HFFc6 (cell line): Measurements from ENCODE around the gene KDM1A. TPM values are rescaled to one million over a fixed set of nuclear protein-coding genes. Genes with fewer than 3 reads are reported as not detected.

Experiments
- DNase-seq: peaks from one replicate; pipeline ENCODE4 v3.0.0-alpha.2; 2018
- H3K27ac Mint-ChIP-seq: 2 replicates; pipeline ENCODE4 v1.8.0; 2020; ENCODE audit warnings: mild to moderate bottlenecking, mixed read lengths
- H3K27me3 Mint-ChIP-seq: 2 replicates; pipeline ENCODE4 v1.8.0; 2021; ENCODE audit warnings: mild to moderate bottlenecking, moderate library complexity, mixed read lengths; ENCODE audit not compliant: insufficient read depth
- H3K36me3 Mint-ChIP-seq: 2 replicates; pipeline ENCODE4 v1.8.0; 2021; ENCODE audit warnings: low read depth, mixed read lengths
- H3K4me1 Mint-ChIP-seq: 2 replicates; pipeline ENCODE4 v1.8.0; 2020; ENCODE audit warnings: low read depth, mixed read lengths
- H3K4me3 Mint-ChIP-seq: 2 replicates; pipeline ENCODE4 v1.8.0; 2020; ENCODE audit warnings: mild to moderate bottlenecking, moderate library complexity, mixed read lengths
- H3K9me3 Mint-ChIP-seq: 2 replicates; pipeline ENCODE4 v1.8.0; 2020; ENCODE audit warnings: mild to moderate bottlenecking, mixed read lengths
- long read RNA-seq: library from polyadenylated mRNA; unstranded; transcript quantifications from one replicate; pipeline ENCODE4 v2.0.0, GENCODE V29; 2019
- total RNA-seq, 6 experiments: library from RNA; stranded (reverse); fragmentation: NEBNext Ultra II Directional; extraction: Animal tissue kit (Norgen Biotek cat#: 25700); gene quantifications; 2 replicates in 1 of 6; 3 replicates in 5 of 6; pipeline ENCODE4 v1.2.3, GENCODE V29; 2021
- TF ChIP-seq, protein P1 (sequence below): fragments of 200-600 bp; sonication (generic); IDR thresholded peaks from 2 replicates; pipeline ENCODE4 v1.5.0; 2021; ENCODE audit warnings: antibody characterized with exemption, mild to moderate bottlenecking

The KDM1A gene
- 10 to 100 TPM; 51.4 to 70.6 (median 62.5) TPM for total RNA-seq
- long read RNA-seq, partial matches to known transcripts, result 4 of 7 reads
- long read RNA-seq, other reads (novel, unspliced or antisense), result 1 of 7 reads

- H3K4me1 Mint-ChIP-seq, result peaks cover 43% of the 10 kb centered on the region
- H3K27ac Mint-ChIP-seq, result peak within 1 kb of the TSS; percentile 92
- peaks cover 14% of the 10 kb centered on the region for H3K36me3 Mint-ChIP-seq
- no peaks in the 10 kb centered on the region for H3K27me3 Mint-ChIP-seq
- peak; percentile 96 for DNase-seq
- peak within 1 kb of the TSS; percentile 97 for H3K4me3 Mint-ChIP-seq
- no peaks in the 10 kb centered on the region; the same call in 1 of the 2 replicates for H3K9me3 Mint-ChIP-seq
- TF ChIP-seq, protein P1, sequence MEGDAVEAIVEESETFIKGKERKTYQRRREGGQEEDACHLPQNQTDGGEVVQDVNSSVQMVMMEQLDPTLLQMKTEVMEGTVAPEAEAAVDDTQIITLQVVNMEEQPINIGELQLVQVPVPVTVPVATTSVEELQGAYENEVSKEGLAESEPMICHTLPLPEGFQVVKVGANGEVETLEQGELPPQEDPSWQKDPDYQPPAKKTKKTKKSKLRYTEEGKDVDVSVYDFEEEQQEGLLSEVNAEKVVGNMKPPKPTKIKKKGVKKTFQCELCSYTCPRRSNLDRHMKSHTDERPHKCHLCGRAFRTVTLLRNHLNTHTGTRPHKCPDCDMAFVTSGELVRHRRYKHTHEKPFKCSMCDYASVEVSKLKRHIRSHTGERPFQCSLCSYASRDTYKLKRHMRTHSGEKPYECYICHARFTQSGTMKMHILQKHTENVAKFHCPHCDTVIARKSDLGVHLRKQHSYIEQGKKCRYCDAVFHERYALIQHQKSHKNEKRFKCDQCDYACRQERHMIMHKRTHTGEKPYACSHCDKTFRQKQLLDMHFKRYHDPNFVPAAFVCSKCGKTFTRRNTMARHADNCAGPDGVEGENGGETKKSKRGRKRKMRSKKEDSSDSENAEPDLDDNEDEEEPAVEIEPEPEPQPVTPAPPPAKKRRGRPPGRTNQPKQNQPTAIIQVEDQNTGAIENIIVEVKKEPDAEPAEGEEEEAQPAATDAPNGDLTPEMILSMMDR, result no peak; the same call in 1 of the 2 replicates
Measured at GRCh38 chr1:23019094-23019862, at the start of gene KDM1A. Gene KDM1A (plus strand): TSS chr1:23019468. CDS start chr1:23019597, 129 bp downstream.

GRCh38 chr1:22970096-22970495 is 49.2 kb upstream of the KDM1A start:
- Mint-ChIP-seq H3K36me3 (peaks cover 5% of the 10 kb centered on the region; the same call in 1 of the 2 replicates), H3K4me1 (peaks cover 18% of the 10 kb centered on the region), H3K27ac (no peak overlapping the region), H3K27me3 (peaks cover 46% of the 10 kb centered on the region), H3K9me3 (peaks cover 7% of the 10 kb centered on the region), H3K4me3 (no peak overlapping the region)
- TF ChIP-seq, protein P1, result no peak
- no peak for DNase-seq

- H3K9me3 Mint-ChIP-seq, result peaks cover 7% of the 10 kb centered on the region
- TF ChIP-seq, protein P1, result no peak
- H3K27ac Mint-ChIP-seq, result no peak overlapping the region
- peaks cover 48% of the 10 kb centered on the region for H3K27me3 Mint-ChIP-seq
- no peak for DNase-seq
- H3K36me3 Mint-ChIP-seq, result peaks cover 5% of the 10 kb centered on the region; the same call in 1 of the 2 replicates
- H3K4me3 Mint-ChIP-seq, result no peak overlapping the region
- H3K4me1 Mint-ChIP-seq, result peaks cover 28% of the 10 kb centered on the region
Measured at GRCh38 chr1:22971161-22971560, 48.1 kb upstream of the KDM1A start.

GRCh38 chr1:22971611-22972405 is 47.5 kb upstream of the KDM1A start:
- H3K27ac Mint-ChIP-seq, result no peak overlapping the region
- H3K36me3 Mint-ChIP-seq, result peaks cover under 1% of the 10 kb centered on the region; the same call in 1 of the 2 replicates
- TF ChIP-seq, protein P1, result no peak
- H3K4me1 Mint-ChIP-seq, result peaks cover 34% of the 10 kb centered on the region
- H3K27me3 Mint-ChIP-seq, result peaks cover 44% of the 10 kb centered on the region
- peak; percentile 3 for DNase-seq
- peaks cover under 1% of the 10 kb centered on the region; the same call in 1 of the 2 replicates for H3K9me3 Mint-ChIP-seq
- no peak overlapping the region for H3K4me3 Mint-ChIP-seq

- Mint-ChIP-seq H3K4me1 (peaks cover 44% of the 10 kb centered on the region), H3K27ac (no peak within 1 kb of the TSS), H3K4me3 (no peak within 1 kb of the TSS), H3K9me3 (no peaks in the 10 kb centered on the region), H3K27me3 (peaks cover 44% of the 10 kb centered on the region), H3K36me3 (no peaks in the 10 kb centered on the region)
- TF ChIP-seq, protein P1, result no peak
- no peak for DNase-seq
Measured at GRCh38 chr1:22972760-22973159, 46.5 kb upstream of the KDM1A start, which contains the start of gene LACTBL1. Gene LACTBL1 (minus strand): TSS chr1:22972866. CDS start chr1:22972316, 550 bp downstream.
